B cell (primary cell): ENCODE data around the gene NBEAL1. TPM values are rescaled to one million over a fixed set of nuclear protein-coding genes. Genes with fewer than 3 reads are reported as not detected.

ENCODE experiments used
- ATAC-seq: fragments of 200-7000 bp; cut with Tn5 transposase; one replicate; pipeline ENCODE4 v1.10.0; 2021; ENCODE audit warnings: low read depth, mild to moderate bottlenecking, moderate number of reproducible peaks, moderate library complexity
- CTCF ChIA-PET: fragments of 350-600 bp; sonication (Branson Sonifier 250); formaldehyde crosslinking; loops from one replicate; lab custom pipeline; 2021; ENCODE audit warnings: antibody characterized with exemption, inconsistent platforms; lab: Charles Lee
- POLR2A ChIA-PET: fragments of 350-600 bp; sonication (Branson Sonifier 250); formaldehyde crosslinking; loops from one replicate; lab custom pipeline; 2021; ENCODE audit warnings: antibody characterized with exemption; lab: Charles Lee
- DNase-seq: peaks from one replicate; pipeline ENCODE4 v3.0.0; 2013
- H2AFZ ChIP-seq: 2 replicates; pipeline ENCODE4 v1.6.1; 2012; ENCODE audit warnings: mild to moderate bottlenecking, low read depth, low read length; ENCODE audit not compliant: insufficient read depth, poor library complexity, severe bottlenecking
- H3K27ac ChIP-seq, 2 donors: 1 replicate in 1 of 2; 2 replicates in 1 of 2; pipeline ENCODE4 v1.5.1; 2012 to 2013; ENCODE audit warnings: low read length in 2 of 2, mild to moderate bottlenecking in 2 of 2, moderate library complexity in 1 of 2
- H3K27me3 ChIP-seq, 4 experiments: fragments of 200-600 bp in 1 of 4; sonication (generic) in 1 of 4; replicated peaks in 1 of 4; 1 replicate in 2 of 4; 2 replicates in 2 of 4; pipeline versions ENCODE4 v1.6.1 to v1.7.0; 2013 to 2016; ENCODE audit warnings: low read length in 3 of 4, mild to moderate bottlenecking in 2 of 4, mixed read lengths in 1 of 4, moderate library complexity in 1 of 4; ENCODE audit not compliant: insufficient read depth in 4 of 4, control insufficient read depth in 3 of 4; ENCODE audit errors: control extremely low read depth in 1 of 4
- H3K36me3 ChIP-seq, 2 experiments: replicated peaks in 1 of 2; 1 replicate in 1 of 2; 2 replicates in 1 of 2; pipeline versions ENCODE4 v1.6.1 to v1.7.1; 2013; ENCODE audit warnings: low read length in 1 of 2; ENCODE audit not compliant: insufficient read depth in 2 of 2, control insufficient read depth in 1 of 2; ENCODE audit errors: control extremely low read depth in 1 of 2, extremely low read depth in 1 of 2
- H3K4me1 ChIP-seq, 2 donors: fragments of 200-600 bp in 1 of 2; sonication (generic) in 1 of 2; 1 replicate in 1 of 2; 2 replicates in 1 of 2; pipeline versions ENCODE4 v1.5.1 to v1.6.1; 2013 to 2017; ENCODE audit warnings: low read length in 2 of 2; ENCODE audit not compliant: control insufficient read depth in 2 of 2, insufficient read depth in 2 of 2
- H3K4me2 ChIP-seq: replicated peaks from 2 replicates; pipeline ENCODE3; 2012; ENCODE audit warnings: mild to moderate bottlenecking, low read depth, low read length; ENCODE audit not compliant: poor library complexity, severe bottlenecking
- H3K4me3 ChIP-seq, 5 experiments: fragments of 200-600 bp in 1 of 5; sonication (generic) in 1 of 5; 1 replicate in 3 of 5; 2 replicates in 2 of 5; pipeline versions ENCODE4 v1.5.1 to v1.7.0; 2011 to 2016; ENCODE audit warnings: low read length in 4 of 5, mild to moderate bottlenecking in 4 of 5, low read depth in 2 of 5, control low read depth in 1 of 5, moderate library complexity in 1 of 5; ENCODE audit not compliant: insufficient read depth in 1 of 5; ENCODE audit errors: control extremely low read depth in 1 of 5, extremely low read depth in 1 of 5
- H3K79me2 ChIP-seq: fragments of 200-600 bp; sonication (generic); one replicate; pipeline ENCODE4 v1.6.0; 2016; ENCODE audit warnings: low read length; ENCODE audit not compliant: control insufficient read depth, insufficient read depth
- H3K9ac ChIP-seq: fragments of 200-600 bp; sonication (generic); 2 replicates; pipeline ENCODE4 v1.6.1; 2017; ENCODE audit warnings: mild to moderate bottlenecking, low read length, moderate library complexity
- H3K9me3 ChIP-seq, 3 donors: one replicate each; pipeline versions ENCODE4 v1.6.1 to v1.7.1; 2013; ENCODE audit warnings: low read length in 2 of 3; ENCODE audit not compliant: control insufficient read depth in 2 of 3, insufficient read depth in 1 of 3; ENCODE audit errors: control extremely low read depth in 1 of 3
- H4K20me1 ChIP-seq: 2 replicates; pipeline ENCODE4 v1.6.0; 2012; ENCODE audit warnings: mild to moderate bottlenecking, low read length; ENCODE audit not compliant: insufficient read depth, control insufficient read depth, poor library complexity, severe bottlenecking
- H3K27ac Mint-ChIP-seq: one replicate; pipeline ENCODE4 v1.8.0; 2021; ENCODE audit warnings: mixed read lengths
- H3K27me3 Mint-ChIP-seq: one replicate; pipeline ENCODE4 v1.8.0; 2021; ENCODE audit warnings: mixed read lengths
- H3K4me1 Mint-ChIP-seq: one replicate; pipeline ENCODE4 v1.8.0; 2021; ENCODE audit warnings: mixed read lengths
- H3K4me3 Mint-ChIP-seq: one replicate; pipeline ENCODE4 v1.8.0; 2021; ENCODE audit warnings: mixed read lengths
- H3K9me3 Mint-ChIP-seq: one replicate; pipeline ENCODE4 v1.8.0; 2022; ENCODE audit warnings: mixed read lengths; ENCODE audit not compliant: insufficient read depth
- CTCF ChIP-seq: fragments of 200-600 bp; IDR thresholded peaks from one replicate; pipeline ENCODE4 v1.8.0; 2022; ENCODE audit warnings: antibody characterized with exemption, mild to moderate bottlenecking
- EZH2 ChIP-seq: IDR thresholded peaks from 2 replicates; pipeline ENCODE4 v1.6.1; 2012; ENCODE audit warnings: borderline replicate concordance, low read depth, mild to moderate bottlenecking, moderate library complexity, low read length; ENCODE audit not compliant: insufficient read depth, poor library complexity, severe bottlenecking
- WGBS: methylation state at CpG from one replicate; pipeline ENCODE4 v1.1.5; 2013; ENCODE audit warnings: missing lambda C conversion rate; ENCODE audit not compliant: insufficient coverage; 5-methylcytosine and 5-hydroxymethylcytosine counted together
- intact Hi-C: fragments of 100-400 bp; cut with micrococcal nuclease; formaldehyde crosslinking; loops from one replicate; pipeline ENCODE4 v1.10.0; 2022
- polyA plus RNA-seq: library from polyadenylated mRNA; depleted of rRNA; stranded (reverse); fragments of >200 nt; gene quantifications from 2 replicates; pipeline ENCODE4 v1.2.3, GENCODE V29; 2012
- total RNA-seq, 2 donors: library from RNA; stranded (reverse); fragments of 120-200 nt in 1 of 2; gene quantifications; 1 replicate in 1 of 2; 2 replicates in 1 of 2; pipeline versions ENCODE4 v1.2.3 to v1.2.4, GENCODE V29; 2013 to 2022

The NBEAL1 gene
- total and polyA plus RNA-seq, 2 donors (not counting 1 experiment from before 2014, with no cell fraction given) = 2.2 to 22.0 TPM

GRCh38 chr2:203016716-203017115 lies 2.0 kb downstream of the NBEAL1 start:
- peaks cover 15 to 17% of the 10 kb centered on the region in 2 donors for H3K4me1 ChIP-seq
- POLR2A ChIA-PET = no interaction called here
- H3K4me3 Mint-ChIP-seq = no peak overlapping the region
- no peak for TF ChIP-seq CTCF
- TF ChIP-seq EZH2 = no peak
- no peaks in the 10 kb centered on the region for H3K79me2 ChIP-seq
- H3K9ac ChIP-seq = no peak overlapping the region
- no peak overlapping the region for H3K27ac Mint-ChIP-seq
- intact Hi-C loops = loop anchor here (10.0 kb wide), 2 partner anchors 308 to 752 kb away; partner anchors contain the start of genes ABI2 and NOP58
- no peak overlapping the region for H3K4me3 ChIP-seq
- no peaks in the 10 kb centered on the region for H3K36me3 ChIP-seq
- no peak for ATAC-seq
- no peaks in the 10 kb centered on the region for H3K9me3 ChIP-seq
- H3K9me3 Mint-ChIP-seq = no peaks in the 10 kb centered on the region
- no peaks in the 10 kb centered on the region for H3K27me3 ChIP-seq
- H3K4me1 Mint-ChIP-seq = peaks cover 35% of the 10 kb centered on the region
- H4K20me1 ChIP-seq = no peaks in the 10 kb centered on the region
- no peaks in the 10 kb centered on the region for H3K27me3 Mint-ChIP-seq
- no peak for DNase-seq
- H2AFZ ChIP-seq = no peak overlapping the region
- no CpG with 5 or more reads among the region's 3 CpGs for WGBS
- CTCF ChIA-PET = no interaction called here
- H3K4me2 ChIP-seq = no peak overlapping the region
- no peak overlapping the region for H3K27ac ChIP-seq

DNA sequence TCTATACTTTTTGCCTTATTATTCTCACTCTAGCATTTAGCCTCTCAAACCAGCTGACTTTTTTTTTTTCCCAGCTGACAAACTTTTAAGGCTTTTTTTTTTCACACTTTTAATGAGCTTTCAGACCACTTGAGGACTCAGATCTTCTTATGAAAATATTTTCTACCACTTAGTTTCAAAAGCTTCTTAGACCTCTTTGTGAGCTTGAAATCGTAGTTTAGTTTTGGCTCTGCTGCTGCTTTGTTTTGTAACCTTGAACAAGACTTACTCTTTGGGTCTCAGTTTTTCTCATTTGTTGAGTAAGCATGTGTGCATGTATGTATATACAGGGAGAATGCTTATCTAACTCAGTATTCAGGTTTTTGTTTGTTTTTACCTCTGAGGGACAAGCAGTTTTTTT lies 3.5 kb downstream of the NBEAL1 start:
- Histone ChIP-seq H3K4me2 (no peak overlapping the region), H3K4me3 (no peak overlapping the region), H3K27me3 (no peaks in the 10 kb centered on the region), H3K9me3 (no peaks in the 10 kb centered on the region), H4K20me1 (no peaks in the 10 kb centered on the region), H2AFZ (no peak overlapping the region), H3K4me1 (peaks cover 15 to 17% of the 10 kb centered on the region in 2 donors), H3K36me3 (no peaks in the 10 kb centered on the region), H3K79me2 (no peaks in the 10 kb centered on the region), H3K27ac (no peak overlapping the region), H3K9ac (no peak overlapping the region)
- Mint-ChIP-seq H3K27me3 (no peaks in the 10 kb centered on the region), H3K4me1 (peaks cover 34% of the 10 kb centered on the region), H3K9me3 (no peaks in the 10 kb centered on the region), H3K4me3 (no peak overlapping the region), H3K27ac (no peak overlapping the region)
- ChIA-PET CTCF (interaction anchor here (0.7 kb wide), 2 partner anchors 21 to 451 kb away, joined by 3 read pairs; no protein-coding TSS in a partner anchor), POLR2A (no interaction called here)
- ATAC-seq = no peak
- 40% methylated on average over 1 of the region's 1 CpG for WGBS
- no peak for TF ChIP-seq CTCF
- no peak for TF ChIP-seq EZH2
- intact Hi-C loops = loop anchor here (10.0 kb wide), 2 partner anchors 307 to 753 kb away; partner anchors contain the start of genes ABI2 and NOP58
- DNase-seq = no peak
